ENCODE measurements around the gene UBR4.
A peak's percentile ranks its signal among the peaks of the same experiment; 100 is the strongest.

UBR4 gene

DNA sequence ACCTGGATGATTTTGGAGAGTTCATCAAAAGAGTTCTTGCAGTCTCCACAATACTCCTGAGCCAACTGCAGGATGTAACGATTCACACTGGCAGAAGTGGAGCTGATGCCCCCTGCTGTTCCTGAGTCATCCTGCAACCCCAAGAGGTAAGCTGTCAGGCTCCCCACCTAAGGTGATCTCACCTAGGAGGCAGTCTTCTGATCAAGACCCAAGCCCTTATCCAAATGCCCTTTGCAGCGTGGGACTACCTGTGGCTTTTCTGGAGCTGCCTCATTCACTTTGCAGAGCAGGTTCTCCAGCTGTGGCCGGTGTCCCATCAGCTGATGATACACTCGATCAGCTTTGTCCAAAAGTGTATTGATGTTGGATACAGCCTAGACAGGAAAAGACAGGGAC, 96.4 kb downstream of the UBR4 start:
- Histone ChIP-seq H3K9me3 (ENCODE audit: insufficient read depth, low read length) (no peaks in the 10 kb centered on the region), H4K20me1 (ENCODE audit: insufficient read depth, low read length) (no peaks in the 10 kb centered on the region), H3K4me3 (ENCODE audit: low read length) (no peak overlapping the region), H3K36me3 (replicated peaks; ENCODE audit: low read depth, low read length) (peaks cover 47% of the 10 kb centered on the region), H2AFZ (ENCODE audit: low read depth, low read length) (no peak overlapping the region), H3K27me3 (ENCODE audit: low read depth, low read length) (no peaks in the 10 kb centered on the region), H3K9ac (ENCODE audit: low read length) (no peak overlapping the region), H3K79me2 (ENCODE audit: low read length) (no peaks in the 10 kb centered on the region), H3K27ac (ENCODE audit: low read length) (no peak overlapping the region), H3K4me1 (ENCODE audit: low read length) (no peaks in the 10 kb centered on the region), H3K4me2 (ENCODE audit: low read length) (no peak overlapping the region)
- TF ChIP-seq, protein P1, sequence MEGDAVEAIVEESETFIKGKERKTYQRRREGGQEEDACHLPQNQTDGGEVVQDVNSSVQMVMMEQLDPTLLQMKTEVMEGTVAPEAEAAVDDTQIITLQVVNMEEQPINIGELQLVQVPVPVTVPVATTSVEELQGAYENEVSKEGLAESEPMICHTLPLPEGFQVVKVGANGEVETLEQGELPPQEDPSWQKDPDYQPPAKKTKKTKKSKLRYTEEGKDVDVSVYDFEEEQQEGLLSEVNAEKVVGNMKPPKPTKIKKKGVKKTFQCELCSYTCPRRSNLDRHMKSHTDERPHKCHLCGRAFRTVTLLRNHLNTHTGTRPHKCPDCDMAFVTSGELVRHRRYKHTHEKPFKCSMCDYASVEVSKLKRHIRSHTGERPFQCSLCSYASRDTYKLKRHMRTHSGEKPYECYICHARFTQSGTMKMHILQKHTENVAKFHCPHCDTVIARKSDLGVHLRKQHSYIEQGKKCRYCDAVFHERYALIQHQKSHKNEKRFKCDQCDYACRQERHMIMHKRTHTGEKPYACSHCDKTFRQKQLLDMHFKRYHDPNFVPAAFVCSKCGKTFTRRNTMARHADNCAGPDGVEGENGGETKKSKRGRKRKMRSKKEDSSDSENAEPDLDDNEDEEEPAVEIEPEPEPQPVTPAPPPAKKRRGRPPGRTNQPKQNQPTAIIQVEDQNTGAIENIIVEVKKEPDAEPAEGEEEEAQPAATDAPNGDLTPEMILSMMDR (IDR thresholded peaks at IDR 0.05; ENCODE audit: low read depth, low read length) = peak; percentile 32
- no peak for TF ChIP-seq EZH2phosphoT487 (IDR thresholded peaks at IDR 0.05; ENCODE audit: low read depth)

DNA sequence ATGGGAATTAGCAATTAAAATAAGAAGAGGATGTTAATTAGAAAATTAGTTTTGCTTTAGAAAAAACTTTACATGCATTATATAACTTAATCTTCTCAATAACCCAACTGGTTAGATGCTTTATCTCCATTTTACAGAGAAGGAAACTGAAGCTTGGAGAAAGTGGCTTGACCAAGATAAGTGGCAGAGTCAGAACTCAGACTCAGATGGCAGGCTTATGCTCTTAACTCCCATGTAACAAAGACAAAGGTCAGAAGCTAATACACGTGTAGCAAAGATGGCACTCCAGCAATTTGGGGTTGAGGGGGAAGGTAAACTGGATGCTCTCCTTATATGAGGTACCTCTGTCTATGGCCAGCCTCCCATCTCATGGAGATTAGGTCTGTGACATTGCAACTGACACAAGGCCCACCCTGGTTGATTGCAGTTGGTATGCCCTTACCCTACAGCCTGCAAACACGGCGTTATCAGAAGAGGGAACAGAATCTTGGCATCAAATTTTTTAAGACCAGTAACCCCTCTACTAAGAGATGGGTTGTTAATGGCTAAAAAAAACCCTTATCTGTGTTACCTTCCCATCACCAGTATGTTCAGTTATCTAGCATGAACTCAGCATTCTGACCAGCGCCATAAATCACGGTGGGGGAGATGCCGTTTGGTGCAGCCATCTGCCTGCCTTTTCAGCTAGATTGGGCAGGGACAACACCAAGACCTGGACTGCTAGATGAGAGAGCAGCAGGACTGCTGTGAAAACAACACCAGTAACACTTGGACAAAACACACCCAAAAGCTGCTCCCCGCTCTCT, 97.0 kb downstream of the UBR4 start:
- no peak overlapping the region for H3K4me3 ChIP-seq (ENCODE audit: low read length)
- no peaks in the 10 kb centered on the region for H3K4me1 ChIP-seq (ENCODE audit: low read length)
- no peaks in the 10 kb centered on the region for H3K9me3 ChIP-seq (ENCODE audit: insufficient read depth, low read length)
- no peaks in the 10 kb centered on the region for H3K79me2 ChIP-seq (ENCODE audit: low read length)
- no peak overlapping the region for H3K9ac ChIP-seq (ENCODE audit: low read length)
- no peak overlapping the region for H2AFZ ChIP-seq (ENCODE audit: low read depth, low read length)
- TF ChIP-seq, protein P1 (IDR thresholded peaks at IDR 0.05; ENCODE audit: low read depth, low read length) = no peak
- TF ChIP-seq EZH2phosphoT487 (IDR thresholded peaks at IDR 0.05; ENCODE audit: low read depth) = no peak
- no peak overlapping the region for H3K27ac ChIP-seq (ENCODE audit: low read length)
- H3K27me3 ChIP-seq (ENCODE audit: low read depth, low read length) = no peaks in the 10 kb centered on the region
- peaks cover 46% of the 10 kb centered on the region for H3K36me3 ChIP-seq (replicated peaks; ENCODE audit: low read depth, low read length)
- no peaks in the 10 kb centered on the region for H4K20me1 ChIP-seq (ENCODE audit: insufficient read depth, low read length)
- H3K4me2 ChIP-seq (ENCODE audit: low read length) = no peak overlapping the region

DNA sequence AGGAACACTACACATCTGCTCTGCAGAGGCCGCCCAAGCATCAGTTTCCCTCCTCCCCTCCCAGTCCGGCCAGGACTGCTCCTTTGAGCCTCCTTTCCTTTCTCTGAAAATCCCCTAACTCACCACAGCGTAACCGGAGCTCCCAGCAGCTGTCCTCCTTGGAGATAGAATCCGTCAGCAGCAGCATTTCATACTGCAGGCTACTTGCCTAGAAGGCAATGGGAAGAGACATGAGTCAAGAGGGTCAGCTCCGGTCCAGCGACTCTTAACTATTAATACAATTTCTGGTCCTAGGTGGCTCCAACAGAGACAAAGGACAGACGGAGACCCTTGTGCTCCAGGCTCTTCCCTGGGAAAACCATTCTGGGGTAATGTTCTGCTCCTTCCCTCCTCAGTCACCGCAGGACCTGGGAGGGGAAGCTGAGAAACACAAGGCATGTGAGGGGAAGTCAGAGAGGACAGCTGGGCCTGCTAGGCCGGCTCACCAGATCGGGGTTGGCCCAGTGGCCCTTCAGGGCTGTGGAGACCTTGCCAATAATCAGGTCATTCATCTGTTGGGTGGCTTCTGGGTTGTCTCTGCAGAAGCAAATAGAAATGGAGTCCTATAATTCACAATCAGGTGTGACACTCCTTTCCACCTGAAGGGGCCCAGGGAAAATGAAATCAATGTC, 99.7 kb downstream of the UBR4 start:
- H3K27ac ChIP-seq (ENCODE audit: low read length) = no peak overlapping the region
- no peak overlapping the region for H3K4me2 ChIP-seq (ENCODE audit: low read length)
- no peak overlapping the region for H2AFZ ChIP-seq (ENCODE audit: low read depth, low read length)
- no peak overlapping the region for H3K4me3 ChIP-seq (ENCODE audit: low read length)
- H3K9me3 ChIP-seq (ENCODE audit: insufficient read depth, low read length) = no peaks in the 10 kb centered on the region
- TF ChIP-seq, protein P1 (IDR thresholded peaks at IDR 0.05; ENCODE audit: low read depth, low read length) = no peak
- no peak for TF ChIP-seq EZH2phosphoT487 (IDR thresholded peaks at IDR 0.05; ENCODE audit: low read depth)
- no peaks in the 10 kb centered on the region for H3K79me2 ChIP-seq (ENCODE audit: low read length)
- H3K36me3 ChIP-seq (replicated peaks; ENCODE audit: low read depth, low read length) = peaks cover 41% of the 10 kb centered on the region
- H3K9ac ChIP-seq (ENCODE audit: low read length) = no peak overlapping the region
- H4K20me1 ChIP-seq (ENCODE audit: insufficient read depth, low read length) = no peaks in the 10 kb centered on the region
- H3K27me3 ChIP-seq (ENCODE audit: low read depth, low read length) = no peaks in the 10 kb centered on the region
- H3K4me1 ChIP-seq (ENCODE audit: low read length) = no peaks in the 10 kb centered on the region

DNA sequence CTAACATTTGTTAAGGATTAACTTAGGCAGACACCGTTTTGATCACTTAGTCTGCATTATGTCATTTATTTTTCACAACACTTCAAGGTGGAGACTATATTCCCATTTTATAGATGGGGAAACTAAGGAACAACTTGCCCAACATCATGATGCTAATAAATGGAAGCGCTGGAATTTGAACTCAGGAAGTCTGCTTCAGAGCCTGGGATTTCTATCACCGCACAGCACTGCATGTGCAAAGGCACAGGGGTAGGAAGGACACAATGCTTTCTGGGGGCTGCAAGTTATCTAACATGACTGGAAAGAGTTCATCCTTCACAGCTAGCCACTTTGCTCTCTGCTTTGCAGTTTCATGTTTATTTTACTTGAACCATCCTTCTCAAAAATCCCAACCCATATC, 100.5 kb downstream of the UBR4 start:
- peaks cover 44% of the 10 kb centered on the region for H3K36me3 ChIP-seq (replicated peaks; ENCODE audit: low read depth, low read length)
- TF ChIP-seq, protein P1 (IDR thresholded peaks at IDR 0.05; ENCODE audit: low read depth, low read length) = no peak
- no peak for TF ChIP-seq EZH2phosphoT487 (IDR thresholded peaks at IDR 0.05; ENCODE audit: low read depth)

More for the DNA sequence above, 100.5 kb downstream of the UBR4 start:
- Histone ChIP-seq H2AFZ (ENCODE audit: low read depth, low read length) (no peak overlapping the region), H3K27me3 (ENCODE audit: low read depth, low read length) (no peaks in the 10 kb centered on the region), H3K4me2 (ENCODE audit: low read length) (no peak overlapping the region), H3K9ac (ENCODE audit: low read length) (no peak overlapping the region), H3K27ac (ENCODE audit: low read length) (no peak overlapping the region), H3K9me3 (ENCODE audit: insufficient read depth, low read length) (no peaks in the 10 kb centered on the region), H4K20me1 (ENCODE audit: insufficient read depth, low read length) (no peaks in the 10 kb centered on the region), H3K79me2 (ENCODE audit: low read length) (no peaks in the 10 kb centered on the region), H3K4me1 (ENCODE audit: low read length) (no peaks in the 10 kb centered on the region), H3K4me3 (ENCODE audit: low read length) (no peak overlapping the region)

Data from OCI-LY3 (cell line).